IMR-90 (cell line): ENCODE measurements around the gene ERMARD. TPM values are rescaled to one million over a fixed set of nuclear protein-coding genes. Genes with fewer than 3 reads are reported as not detected.

Experiments
- ATAC-seq: fragments of 200-7000 bp; cut with Tn5 transposase; 2 replicates; pipeline ENCODE4 v1.9.1; 2020; ENCODE audit warnings: low read depth, mild to moderate bottlenecking, moderate library complexity
- BruUV-seq: library from RNA; stranded (reverse); fragments of 400-500 nt; replicated peaks from 2 replicates; lab custom pipeline; 2021; lab: Mats Ljungman, UMichigan
- CTCF ChIA-PET: fragments of 300-600 bp; formaldehyde crosslinking; extraction: SDS; loops from one replicate; lab custom pipeline; 2021; ENCODE audit warnings: antibody characterized with exemption; lab: Yijun Ruan, JAX
- POLR2A ChIA-PET: fragments of 300-600 bp; sonication (Branson Sonifier 250); formaldehyde crosslinking; loops from one replicate; lab custom pipeline; 2022; ENCODE audit warnings: antibody characterized with exemption; ENCODE audit not compliant: unreplicated experiment; lab: Charles Lee
- DNase-seq: peaks from one replicate; pipeline ENCODE4 v3.0.0; 2013
- H2AFZ ChIP-seq: replicated peaks from 2 replicates; pipeline ENCODE3; 2013; ENCODE audit warnings: low read length, mild to moderate bottlenecking; ENCODE audit not compliant: poor library complexity
- H2AK5ac ChIP-seq: 2 replicates; pipeline ENCODE4 v1.6.1; 2013; ENCODE audit warnings: low read depth, low read length, inconsistent platforms
- H2AK9ac ChIP-seq: replicated peaks from 2 replicates; pipeline ENCODE3; 2013; ENCODE audit warnings: mild to moderate bottlenecking, low read depth, low read length, moderate library complexity; ENCODE audit not compliant: poor library complexity
- H2BK120ac ChIP-seq: 2 replicates; pipeline ENCODE4 v1.6.1; 2013; ENCODE audit warnings: low read depth, low read length, inconsistent platforms
- H2BK15ac ChIP-seq: 3 replicates; pipeline ENCODE4 v1.6.1; 2013; ENCODE audit warnings: low read depth, low read length, inconsistent platforms
- H2BK20ac ChIP-seq: 2 replicates; pipeline ENCODE4 v1.6.1; 2013; ENCODE audit warnings: low read depth, mild to moderate bottlenecking, inconsistent platforms, low read length, moderate library complexity
- H2BK5ac ChIP-seq: 2 replicates; pipeline ENCODE4 v1.6.1; 2013; ENCODE audit warnings: mild to moderate bottlenecking, low read depth, low read length, inconsistent platforms; ENCODE audit not compliant: poor library complexity, severe bottlenecking
- H3K14ac ChIP-seq: replicated peaks from 2 replicates; pipeline ENCODE4 v1.6.1; 2013; ENCODE audit warnings: low read depth, low read length, inconsistent platforms
- H3K18ac ChIP-seq: 2 replicates; pipeline ENCODE4 v1.6.1; 2013; ENCODE audit warnings: low read depth, low read length, control low read depth
- H3K23ac ChIP-seq: 2 replicates; pipeline ENCODE4 v1.6.1; 2013; ENCODE audit warnings: low read depth, low read length, inconsistent platforms
- H3K27ac ChIP-seq: 2 replicates; pipeline ENCODE4 v1.5.1; 2013; ENCODE audit warnings: mild to moderate bottlenecking, control low read depth, low read length; ENCODE audit not compliant: insufficient read depth
- H3K27me3 ChIP-seq: 2 replicates; pipeline ENCODE4 v1.6.1; 2013; ENCODE audit warnings: low read length; ENCODE audit not compliant: control insufficient read depth, insufficient read depth
- H3K36me3 ChIP-seq: 2 replicates; pipeline ENCODE4 v1.6.1; 2013; ENCODE audit warnings: low read length, mixed read lengths; ENCODE audit not compliant: control insufficient read depth, insufficient read depth
- H3K4ac ChIP-seq: 2 replicates; pipeline ENCODE4 v1.6.1; 2013; ENCODE audit warnings: low read depth, low read length, inconsistent platforms
- H3K4me1 ChIP-seq: 2 replicates; pipeline ENCODE4 v1.6.1; 2013; ENCODE audit warnings: low read length, mixed read lengths; ENCODE audit not compliant: control insufficient read depth, insufficient read depth
- H3K4me2 ChIP-seq: 2 replicates; pipeline ENCODE4 v1.6.1; 2013; ENCODE audit warnings: low read depth, mild to moderate bottlenecking, control low read depth, low read length, moderate library complexity
- H3K4me3 ChIP-seq: 2 replicates; pipeline ENCODE4 v1.5.1; 2013; ENCODE audit warnings: low read depth, mild to moderate bottlenecking, control low read depth, low read length, moderate library complexity; ENCODE audit not compliant: insufficient read depth
- H3K56ac ChIP-seq: 2 replicates; pipeline ENCODE4 v1.6.1; 2013; ENCODE audit warnings: low read length, inconsistent platforms; ENCODE audit not compliant: insufficient read depth; ENCODE audit errors: extremely low read depth
- H3K79me1 ChIP-seq, 2 experiments: 2 replicates each; pipeline ENCODE4 v1.6.1; 2013; ENCODE audit warnings: low read length in 2 of 2, inconsistent platforms in 1 of 2, low read depth in 1 of 2
- H3K9ac ChIP-seq: 2 replicates; pipeline ENCODE4 v1.6.1; 2013; ENCODE audit warnings: low read depth, low read length, control low read depth
- H3K9me1 ChIP-seq: 2 replicates; pipeline ENCODE4 v1.6.1; 2013; ENCODE audit warnings: low read length, inconsistent platforms; ENCODE audit not compliant: insufficient read depth
- H3K9me3 ChIP-seq: 2 replicates; pipeline ENCODE4 v1.6.1; 2013; ENCODE audit warnings: low read length; ENCODE audit not compliant: control insufficient read depth, insufficient read depth
- H4K20me1 ChIP-seq: 2 replicates; pipeline ENCODE4 v1.6.1; 2013; ENCODE audit warnings: low read length, inconsistent platforms; ENCODE audit not compliant: insufficient read depth
- H4K5ac ChIP-seq: 2 replicates; pipeline ENCODE4 v1.6.1; 2013; ENCODE audit warnings: mild to moderate bottlenecking, low read depth, low read length, control low read depth
- H4K8ac ChIP-seq, 2 experiments: 2 replicates each; pipeline ENCODE4 v1.6.1; 2013; ENCODE audit warnings: low read depth in 2 of 2, low read length in 2 of 2, control low read depth in 1 of 2, inconsistent platforms in 1 of 2
- H4K91ac ChIP-seq: 2 replicates; pipeline ENCODE4 v1.6.1; 2013; ENCODE audit warnings: low read depth, low read length, inconsistent platforms; ENCODE audit not compliant: insufficient read depth
- BHLHE40 ChIP-seq: fragments of 150-350 bp; IDR thresholded peaks from 2 replicates; pipeline ENCODE4 v1.6.1; 2016; ENCODE audit warnings: mild to moderate bottlenecking, low read depth, low read length
- CEBPB ChIP-seq: IDR thresholded peaks from 2 replicates; pipeline ENCODE4 v1.6.1; 2012; ENCODE audit warnings: low read depth, low read length, improper control_type of control experiment
- CHD1 ChIP-seq: IDR thresholded peaks from 2 replicates; pipeline ENCODE4 v1.6.1; 2012; ENCODE audit warnings: low read depth, low read length, improper control_type of control experiment
- CTCF ChIP-seq: conservative IDR thresholded peaks from 2 replicates; pipeline ENCODE4 v1.5.1; 2012; ENCODE audit warnings: mild to moderate bottlenecking, low read depth, low read length, improper control_type of control experiment
- ELK1 ChIP-seq: fragments of 150-350 bp; IDR thresholded peaks from 2 replicates; pipeline ENCODE4 v1.6.1; 2016; ENCODE audit warnings: low read depth, mild to moderate bottlenecking, low read length, moderate library complexity, borderline replicate concordance
- FOS ChIP-seq: fragments of 150-350 bp; IDR thresholded peaks from 2 replicates; pipeline ENCODE4 v1.6.1; 2016; ENCODE audit warnings: low read depth, low read length
- MAFK ChIP-seq: IDR thresholded peaks from 2 replicates; pipeline ENCODE4 v1.6.1; 2012; ENCODE audit warnings: low read depth, low read length, improper control_type of control experiment
- MAZ ChIP-seq: IDR thresholded peaks from 2 replicates; pipeline ENCODE4 v1.6.1; 2012; ENCODE audit warnings: low read depth, mild to moderate bottlenecking, low read length, improper control_type of control experiment, moderate library complexity, borderline replicate concordance
- MXI1 ChIP-seq: IDR thresholded peaks from 2 replicates; pipeline ENCODE4 v1.6.1; 2012; ENCODE audit warnings: low read depth, mild to moderate bottlenecking, low read length, moderate library complexity, borderline replicate concordance
- NFE2L2 ChIP-seq: fragments of 150-350 bp; IDR thresholded peaks from 2 replicates; pipeline ENCODE4 v1.6.1; 2016; ENCODE audit warnings: low read depth, mild to moderate bottlenecking, low read length
- POLR2A ChIP-seq: IDR thresholded peaks from 2 replicates; pipeline ENCODE4 v1.6.1; 2012; ENCODE audit warnings: mild to moderate bottlenecking, low read depth, low read length
- RAD21 ChIP-seq: IDR thresholded peaks from 2 replicates; pipeline ENCODE4 v1.6.1; 2012; ENCODE audit warnings: low read length, improper control_type of control experiment
- RCOR1 ChIP-seq: IDR thresholded peaks from 2 replicates; pipeline ENCODE4 v1.6.1; 2012; ENCODE audit warnings: mild to moderate bottlenecking, low read length, improper control_type of control experiment; ENCODE audit not compliant: insufficient replicate concordance
- RFX5 ChIP-seq: IDR thresholded peaks from 2 replicates; pipeline ENCODE4 v1.8.0; 2012; ENCODE audit warnings: low read depth, mild to moderate bottlenecking, low read length, moderate library complexity
- SMC3 ChIP-seq: fragments of 150-350 bp; IDR thresholded peaks from 2 replicates; pipeline ENCODE4 v1.6.1; 2016; ENCODE audit warnings: low read depth, mild to moderate bottlenecking, antibody characterized with exemption, low read length, moderate library complexity
- USF2 ChIP-seq: fragments of 150-350 bp; IDR thresholded peaks from 2 replicates; pipeline ENCODE4 v1.6.1; 2017; ENCODE audit warnings: mild to moderate bottlenecking, antibody characterized with exemption, low read length, low read depth
- WGBS, 2 experiments: methylation state at CpG; one replicate each; pipeline versions ENCODE4 v1.1.5 to v1.1.7; 2013; ENCODE audit warnings: missing lambda C conversion rate in 2 of 2; ENCODE audit not compliant: insufficient read length in 1 of 2; ENCODE audit errors: extremely low coverage in 2 of 2; 5-methylcytosine and 5-hydroxymethylcytosine counted together
- dilution Hi-C: fragments of 300-500 bp; cut with HindIII; formaldehyde crosslinking; loops from one replicate; pipeline ENCODE4 v1.14.3; 2018; ENCODE audit warnings: low sequenced_read_pairs; ENCODE audit not compliant: unreplicated experiment
- in situ Hi-C: fragments of 300-500 bp; cut with MboI; formaldehyde crosslinking; loops from 3 replicates; pipeline ENCODE4 v1.14.3; 2019; ENCODE audit warnings: low sequenced_read_pairs, inconsistent platforms, mixed read lengths
- intact Hi-C: fragments of 100-400 bp; cut with micrococcal nuclease; formaldehyde crosslinking; loops from 2 replicates; pipeline ENCODE4 v1.10.0; 2022
- polyA plus RNA-seq, 3 experiments: library from polyadenylated mRNA; depleted of rRNA; stranded (reverse); fragments of >200 nt; gene quantifications; 2 replicates each; pipeline ENCODE4 v1.2.3, GENCODE V29; 2012; ENCODE audit warnings: low replicate concordance in 1 of 3
- total RNA-seq: library from RNA; depleted of rRNA; stranded (reverse); fragments of >200 nt; gene quantifications from 2 replicates; pipeline ENCODE4 v1.2.3, GENCODE V29; 2012

The ERMARD gene
- total and polyA plus RNA-seq, 2 of the 4 experiments (the other 2 are of a cell fraction) = 15.1 to 25.4 TPM

GRCh38 chr6:169806701-169807100, 55.3 kb downstream of the ERMARD start:
- dilution Hi-C loops = no loop called here
- no peak overlapping the region for H3K4me3 ChIP-seq

More at GRCh38 chr6:169806701-169807100, 55.3 kb downstream of the ERMARD start:
- H3K23ac ChIP-seq = no peak overlapping the region
- no peaks in the 10 kb centered on the region for H3K9me1 ChIP-seq
- BruUV-seq = no TSS peak
- TF ChIP-seq USF2 (no peak), RFX5 (no peak), RAD21 (no peak), RCOR1 (no peak), CEBPB (no peak), MAZ (no peak), BHLHE40 (no peak), FOS (no peak), NFE2L2 (no peak), SMC3 (no peak), POLR2A (no peak), CHD1 (no peak), MXI1 (no peak), ELK1 (no peak), CTCF (no peak), MAFK (no peak)
- no peak overlapping the region for H3K27ac ChIP-seq
- intact Hi-C loops (no loop called here), in situ Hi-C loops (no loop called here)
- no peak overlapping the region for H2BK15ac ChIP-seq
- no peak for ATAC-seq
- H3K36me3 ChIP-seq = no peaks in the 10 kb centered on the region
- no peak overlapping the region for H2BK5ac ChIP-seq
- no peak overlapping the region for H3K14ac ChIP-seq
- no peak overlapping the region for H2BK120ac ChIP-seq
- no peak overlapping the region for H2AK9ac ChIP-seq
- no peaks in the 10 kb centered on the region for H3K79me1 ChIP-seq
- no peak overlapping the region for H3K18ac ChIP-seq
- H3K27me3 ChIP-seq = peaks cover 31% of the 10 kb centered on the region
- H4K8ac ChIP-seq = no peak overlapping the region
- WGBS, 2 experiments = no CpG with 5 or more reads among the region's 1 CpG
- no peak overlapping the region for H3K56ac ChIP-seq
- no peak overlapping the region for H4K5ac ChIP-seq
- H3K9me3 ChIP-seq = no peaks in the 10 kb centered on the region
- H2BK20ac ChIP-seq = no peak overlapping the region
- H2AK5ac ChIP-seq = no peak overlapping the region
- no peak overlapping the region for H2AFZ ChIP-seq
- CTCF ChIA-PET = interaction anchor here (1.0 to 3.3 kb wide), 2 partner anchors 12 to 25 kb away, joined by 3 to 13 read pairs; no protein-coding TSS in a partner anchor
- no peak overlapping the region for H3K4ac ChIP-seq
- no peak overlapping the region for H3K4me2 ChIP-seq
- no peak overlapping the region for H3K9ac ChIP-seq
- DNase-seq = no peak
- POLR2A ChIA-PET = no interaction called here
- no peak overlapping the region for H4K91ac ChIP-seq
- H4K20me1 ChIP-seq = no peaks in the 10 kb centered on the region
- H3K4me1 ChIP-seq = no peaks in the 10 kb centered on the region
